Measurements from ENCODE around the gene UBQLN2.

- TF ChIP-seq, protein P1, sequence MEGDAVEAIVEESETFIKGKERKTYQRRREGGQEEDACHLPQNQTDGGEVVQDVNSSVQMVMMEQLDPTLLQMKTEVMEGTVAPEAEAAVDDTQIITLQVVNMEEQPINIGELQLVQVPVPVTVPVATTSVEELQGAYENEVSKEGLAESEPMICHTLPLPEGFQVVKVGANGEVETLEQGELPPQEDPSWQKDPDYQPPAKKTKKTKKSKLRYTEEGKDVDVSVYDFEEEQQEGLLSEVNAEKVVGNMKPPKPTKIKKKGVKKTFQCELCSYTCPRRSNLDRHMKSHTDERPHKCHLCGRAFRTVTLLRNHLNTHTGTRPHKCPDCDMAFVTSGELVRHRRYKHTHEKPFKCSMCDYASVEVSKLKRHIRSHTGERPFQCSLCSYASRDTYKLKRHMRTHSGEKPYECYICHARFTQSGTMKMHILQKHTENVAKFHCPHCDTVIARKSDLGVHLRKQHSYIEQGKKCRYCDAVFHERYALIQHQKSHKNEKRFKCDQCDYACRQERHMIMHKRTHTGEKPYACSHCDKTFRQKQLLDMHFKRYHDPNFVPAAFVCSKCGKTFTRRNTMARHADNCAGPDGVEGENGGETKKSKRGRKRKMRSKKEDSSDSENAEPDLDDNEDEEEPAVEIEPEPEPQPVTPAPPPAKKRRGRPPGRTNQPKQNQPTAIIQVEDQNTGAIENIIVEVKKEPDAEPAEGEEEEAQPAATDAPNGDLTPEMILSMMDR (IDR thresholded peaks at IDR 0.05) = no peak
- TF ChIP-seq GABPA (IDR thresholded peaks at IDR 0.05; ENCODE audit: low read depth) = no peak
- no peak for TF ChIP-seq SIN3A (IDR thresholded peaks at IDR 0.05; ENCODE audit: borderline replicate concordance, low read depth, low read length)
- TF ChIP-seq, protein P2, sequence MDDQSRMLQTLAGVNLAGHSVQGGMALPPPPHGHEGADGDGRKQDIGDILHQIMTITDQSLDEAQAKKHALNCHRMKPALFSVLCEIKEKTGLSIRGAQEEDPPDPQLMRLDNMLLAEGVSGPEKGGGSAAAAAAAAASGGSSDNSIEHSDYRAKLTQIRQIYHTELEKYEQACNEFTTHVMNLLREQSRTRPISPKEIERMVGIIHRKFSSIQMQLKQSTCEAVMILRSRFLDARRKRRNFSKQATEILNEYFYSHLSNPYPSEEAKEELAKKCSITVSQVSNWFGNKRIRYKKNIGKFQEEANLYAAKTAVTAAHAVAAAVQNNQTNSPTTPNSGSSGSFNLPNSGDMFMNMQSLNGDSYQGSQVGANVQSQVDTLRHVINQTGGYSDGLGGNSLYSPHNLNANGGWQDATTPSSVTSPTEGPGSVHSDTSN (IDR thresholded peaks at IDR 0.05) = no peak
- no peak for TF ChIP-seq RXRA (IDR thresholded peaks at IDR 0.05; ENCODE audit: borderline replicate concordance, low read depth)
- TF ChIP-seq MAX (IDR thresholded peaks at IDR 0.05; ENCODE audit: low read depth) = no peak
Measured at GRCh38 chrX:56576721-56577120, 13.3 kb downstream of the UBQLN2 start.
